HL-60/S4 (cell line): ENCODE measurements around the gene PRLH.

Experiments used
- in situ Hi-C: fragments of 300-500 bp; cut with MboI; formaldehyde crosslinking; loops from 2 replicates; pipeline ENCODE4 v1.14.3; 2022; ENCODE audit warnings: low sequenced_read_pairs

Gene PRLH

DNA sequence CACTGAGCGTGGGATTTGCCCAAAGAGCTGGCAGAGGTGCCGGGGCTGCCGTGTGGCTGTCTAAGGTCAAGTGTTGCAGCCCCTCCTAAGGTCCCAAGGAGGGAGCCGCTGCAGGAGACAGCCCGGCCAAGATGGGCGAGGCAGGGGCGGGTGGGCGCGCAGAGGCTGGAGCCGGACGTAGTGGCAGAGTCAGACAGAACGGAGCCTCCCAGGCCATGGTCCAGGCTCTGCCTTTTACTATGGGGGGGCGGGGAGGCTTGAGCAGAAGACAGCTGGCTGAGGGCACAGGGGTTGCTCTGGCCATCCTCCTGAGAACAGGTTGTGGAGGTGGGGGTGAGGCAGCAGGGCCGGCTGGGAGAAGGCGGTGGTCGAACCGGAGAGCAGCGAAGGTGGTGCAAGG lies 27.5 kb upstream of the PRLH start:
- in situ Hi-C loops = no loop called here

DNA sequence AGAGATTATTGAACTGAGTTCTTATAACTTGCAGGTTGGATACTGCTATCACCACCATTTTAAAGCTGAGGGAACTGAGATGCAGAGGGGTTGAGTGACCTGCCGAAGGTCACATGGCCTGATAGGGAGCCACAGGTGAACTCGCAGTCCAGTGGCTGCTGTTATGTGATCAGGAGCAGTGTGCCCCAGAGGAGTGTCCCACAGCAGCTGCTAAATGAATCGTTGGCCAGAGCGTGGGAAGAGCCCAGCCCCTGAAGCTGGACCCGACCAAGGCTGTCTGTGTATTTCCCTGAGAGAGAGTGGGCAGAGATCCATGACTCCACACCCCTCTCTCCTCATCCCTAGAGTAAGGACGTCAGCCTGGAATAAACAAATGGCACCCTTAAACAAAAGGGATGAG lies 26.7 kb upstream of the PRLH start:
- in situ Hi-C loops = no loop called here

DNA sequence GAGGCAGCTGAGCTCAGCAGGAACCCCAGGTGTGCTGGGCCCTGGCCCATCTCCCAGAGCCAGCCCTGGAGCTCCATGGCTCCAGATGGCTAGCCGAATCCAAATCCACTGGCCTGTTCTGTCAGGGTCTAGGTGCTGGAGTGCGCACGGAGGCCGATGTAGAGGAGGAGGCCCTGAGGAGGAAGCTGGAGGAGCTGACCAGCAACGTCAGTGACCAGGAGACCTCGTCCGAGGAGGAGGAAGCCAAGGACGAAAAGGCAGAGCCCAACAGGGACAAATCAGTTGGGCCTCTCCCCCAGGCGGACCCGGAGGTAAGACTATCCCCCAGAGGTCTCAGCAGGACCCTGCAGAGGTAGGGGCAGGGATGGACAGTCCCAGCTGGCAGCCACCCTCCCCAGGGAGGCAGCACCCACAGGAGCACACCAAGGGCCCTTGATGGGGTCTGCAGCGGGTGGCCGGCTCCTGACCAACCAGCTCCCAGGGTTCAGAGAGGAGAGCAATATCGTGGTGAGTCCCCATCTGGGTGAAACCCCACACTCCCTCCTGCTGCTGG lies 26.1 kb upstream of the PRLH start:
- in situ Hi-C loops = no loop called here

DNA sequence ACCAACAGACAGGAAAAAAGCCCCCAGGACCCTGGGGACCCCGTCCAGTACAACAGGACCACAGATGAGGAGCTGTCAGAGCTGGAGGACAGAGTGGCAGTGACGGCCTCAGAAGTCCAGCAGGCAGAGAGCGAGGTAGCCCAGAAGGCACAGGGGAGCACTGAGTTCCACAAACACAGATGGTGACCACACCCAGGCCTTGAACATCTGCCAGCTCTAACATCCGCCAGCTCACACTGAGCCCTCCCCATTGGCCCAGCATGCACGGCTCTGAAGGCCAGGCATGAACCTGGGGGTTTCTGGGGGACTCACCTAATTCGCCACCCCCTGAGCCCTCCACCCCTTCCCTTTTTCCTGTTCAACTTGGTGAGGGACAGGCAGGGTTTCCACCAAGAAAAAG lies 25.6 kb upstream of the PRLH start:
- in situ Hi-C loops = no loop called here

DNA sequence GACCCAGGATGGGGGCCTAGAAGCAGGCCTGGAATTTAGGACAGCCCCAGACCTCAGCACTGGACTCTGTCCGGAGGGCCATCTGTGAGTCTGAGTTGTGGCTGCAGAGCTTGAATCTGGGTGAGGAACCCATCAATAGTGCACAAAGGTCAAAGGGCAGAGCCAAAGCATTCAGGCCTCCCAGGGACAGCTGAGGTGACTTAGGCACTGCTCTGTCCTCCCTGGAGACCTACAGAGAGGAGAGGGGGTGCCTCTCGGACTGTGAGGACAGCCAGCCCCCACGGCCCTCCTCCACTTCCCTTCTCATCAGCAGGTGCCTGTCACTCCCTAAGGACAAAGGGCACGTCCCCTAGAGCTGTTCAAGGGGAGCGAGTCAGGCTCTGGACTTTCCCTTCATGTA lies 25.1 kb upstream of the PRLH start:
- in situ Hi-C loops = no loop called here

DNA sequence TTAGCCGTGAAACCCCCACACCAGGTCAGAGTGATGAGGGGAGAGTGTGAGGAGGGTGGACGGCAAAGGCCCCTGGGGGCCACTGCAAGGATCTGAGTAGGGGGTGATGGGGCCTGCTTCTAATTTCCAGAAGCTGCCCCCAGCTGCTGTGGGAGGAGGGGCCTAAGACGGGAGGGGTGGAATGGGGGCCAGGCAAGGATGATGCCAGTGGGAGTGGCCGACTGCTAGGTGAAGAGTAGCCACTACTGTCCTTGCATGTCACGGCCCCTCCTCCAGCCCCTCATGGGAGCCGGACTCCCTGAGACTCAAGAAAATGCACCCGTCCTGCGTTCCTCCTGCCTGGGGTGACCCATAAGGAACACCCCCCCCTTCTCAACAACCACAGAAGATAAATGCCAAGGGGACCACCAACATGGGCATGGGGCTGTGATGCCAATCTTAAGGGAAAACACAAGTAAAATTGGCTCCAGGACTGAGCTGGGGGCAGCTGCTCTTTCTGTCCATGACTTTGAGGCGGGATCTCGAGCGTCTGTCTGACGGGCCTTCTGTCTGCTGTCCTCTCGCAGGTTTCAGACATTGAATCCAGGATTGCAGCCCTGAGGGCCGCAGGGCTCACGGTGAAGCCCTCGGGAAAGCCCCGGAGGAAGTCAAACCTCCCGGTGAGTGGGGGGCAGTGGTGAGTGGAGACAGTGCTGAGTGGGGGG lies 24.2 kb upstream of the PRLH start:
- in situ Hi-C loops = no loop called here

DNA sequence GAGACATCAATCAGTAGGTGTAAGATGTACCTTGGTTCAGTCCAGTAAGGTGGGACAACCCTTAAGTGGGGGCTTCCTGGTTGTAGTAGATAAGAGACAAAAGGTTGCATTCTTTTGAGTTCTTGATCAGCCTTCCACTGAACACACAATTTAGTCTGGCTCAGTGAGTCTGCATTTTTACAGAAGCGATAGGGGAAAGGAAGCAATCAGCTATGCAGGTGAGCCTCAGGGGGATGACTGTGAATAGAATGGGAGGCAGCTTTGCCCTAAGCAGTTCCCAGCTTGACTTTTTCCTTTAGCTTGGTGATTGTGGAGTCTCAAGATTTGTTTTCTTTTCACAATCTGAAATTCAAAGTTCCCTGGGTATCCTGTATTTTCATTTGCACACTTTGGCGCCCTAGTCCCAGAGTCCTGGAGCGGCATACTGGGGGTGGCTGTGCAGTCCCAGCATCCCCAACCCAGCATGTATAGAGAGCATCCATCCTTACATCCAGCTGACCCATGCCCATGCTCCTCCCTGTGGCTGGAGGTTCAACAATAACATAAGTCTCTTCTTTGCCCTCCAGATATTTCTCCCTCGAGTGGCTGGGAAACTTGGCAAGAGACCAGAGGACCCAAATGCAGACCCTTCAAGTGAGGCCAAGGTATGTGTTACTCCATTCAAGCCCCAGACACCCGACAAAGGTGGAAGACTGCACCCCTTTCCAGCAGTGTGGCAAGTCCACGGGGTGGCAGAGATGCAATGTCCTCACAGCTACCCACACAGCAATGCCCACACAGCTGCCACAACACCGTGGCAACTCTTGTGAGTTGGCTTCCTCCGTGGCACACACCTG lies 20.1 kb upstream of the PRLH start:
- in situ Hi-C loops = no loop called here

DNA sequence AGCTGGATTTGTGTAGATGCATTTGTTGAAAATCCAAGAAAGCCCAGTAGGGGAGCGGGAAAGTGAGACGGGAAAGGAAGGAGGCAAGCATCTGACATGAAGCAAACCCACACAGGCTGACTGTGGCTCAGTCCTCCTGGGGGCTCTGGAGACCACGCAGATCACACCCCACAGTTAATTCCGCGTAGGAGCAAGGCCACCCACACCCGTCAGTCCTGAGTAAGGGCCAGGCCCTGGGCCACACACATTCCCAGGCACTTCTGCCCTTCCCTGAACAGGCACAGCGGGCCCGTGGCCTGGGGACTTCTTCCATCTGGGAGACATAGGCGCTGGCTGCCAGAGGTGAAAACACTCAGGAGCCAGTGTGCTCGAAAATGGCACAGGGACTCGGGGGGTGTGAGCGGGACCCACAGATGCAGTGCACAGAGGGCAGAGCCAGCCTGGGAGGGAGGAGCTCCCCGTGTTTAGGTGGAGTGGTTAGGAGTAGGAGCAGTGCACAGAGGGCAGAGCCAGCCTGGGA lies 19.4 kb upstream of the PRLH start:
- in situ Hi-C loops = no loop called here

DNA sequence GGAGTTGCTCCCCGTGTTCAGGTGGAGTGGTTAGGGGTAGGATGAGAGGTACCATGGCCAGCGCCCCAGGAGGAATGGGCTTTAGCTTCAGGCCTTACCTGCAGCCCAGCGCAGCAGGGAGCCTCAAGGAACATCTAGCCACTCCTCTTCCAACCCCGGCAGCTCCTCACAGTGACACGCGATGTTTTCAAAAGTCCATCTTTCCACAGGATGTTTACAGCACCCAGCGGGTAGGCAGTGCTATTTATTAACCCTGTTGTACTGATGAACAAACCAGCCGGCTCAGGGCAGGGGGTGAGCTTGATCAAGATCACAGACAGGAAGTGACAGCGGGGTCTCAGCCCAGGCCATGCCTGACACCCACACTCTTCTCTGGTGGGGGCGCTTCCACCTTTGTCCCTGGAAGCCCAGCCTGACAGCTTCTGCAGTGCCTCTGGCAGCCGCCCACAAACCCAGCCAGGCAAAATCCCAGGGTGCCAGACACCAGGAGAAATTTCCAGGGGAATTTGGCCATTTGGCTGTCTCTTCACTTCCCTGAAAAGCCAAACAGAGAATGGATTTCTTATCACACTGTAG lies 18.4 kb upstream of the PRLH start:
- in situ Hi-C loops = no loop called here

DNA sequence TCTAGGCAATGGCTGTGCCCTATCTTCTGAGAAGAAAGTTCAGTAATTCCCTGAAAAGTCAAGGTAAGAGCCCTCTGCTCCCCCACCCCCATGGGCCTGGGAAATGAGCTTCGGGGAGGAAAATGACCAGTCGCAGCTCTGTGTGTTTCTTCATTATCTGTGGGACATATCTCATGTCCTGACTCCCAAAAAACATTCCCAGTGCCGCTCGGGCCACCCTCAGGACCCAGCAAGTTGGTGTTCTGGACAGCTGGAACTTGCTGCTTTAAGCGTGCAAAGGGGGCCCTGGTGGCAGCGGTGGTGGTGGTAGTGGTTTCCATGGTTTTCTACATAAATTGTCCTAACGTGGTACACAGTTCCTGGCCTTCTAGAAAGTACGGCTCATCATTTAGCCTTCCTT lies 17.2 kb upstream of the PRLH start:
- in situ Hi-C loops = no loop called here

DNA sequence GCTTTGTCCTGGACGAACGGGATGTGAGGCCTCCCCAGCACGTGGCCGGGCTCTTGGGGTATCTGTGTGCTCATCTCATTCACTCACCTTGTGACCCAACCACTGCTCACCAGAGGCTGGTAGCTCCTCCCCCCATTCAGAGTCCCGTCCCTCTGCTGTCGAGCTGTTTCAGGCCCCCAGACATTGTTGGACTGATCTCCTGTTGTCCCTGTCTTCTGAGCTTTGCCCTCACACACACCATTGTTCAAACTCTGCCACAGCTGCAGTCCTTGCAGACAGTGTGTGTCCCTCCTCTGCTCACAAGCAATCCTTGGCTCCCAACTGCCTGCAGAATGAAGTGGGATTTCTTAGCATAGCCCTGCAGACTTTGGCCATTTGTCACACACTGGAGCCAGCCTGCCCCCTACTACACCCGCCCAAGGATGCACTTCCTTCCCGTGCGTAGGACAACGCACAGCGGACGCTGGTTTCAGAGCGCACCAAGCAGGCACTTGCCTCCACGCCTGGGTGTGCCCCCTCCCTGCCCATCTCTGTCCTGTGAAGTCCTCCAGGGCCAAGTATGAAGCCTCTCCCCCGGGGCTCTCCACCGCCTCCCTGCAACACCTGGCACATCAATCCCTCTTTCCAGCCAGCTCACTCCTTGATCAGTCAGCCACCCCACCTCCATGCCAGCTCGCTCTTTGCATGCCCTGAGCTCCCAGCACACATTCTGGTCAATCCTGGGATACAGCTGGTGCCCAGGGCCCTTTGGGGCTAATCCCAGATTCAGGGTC lies 16.5 kb upstream of the PRLH start:
- in situ Hi-C loops = no loop called here

DNA sequence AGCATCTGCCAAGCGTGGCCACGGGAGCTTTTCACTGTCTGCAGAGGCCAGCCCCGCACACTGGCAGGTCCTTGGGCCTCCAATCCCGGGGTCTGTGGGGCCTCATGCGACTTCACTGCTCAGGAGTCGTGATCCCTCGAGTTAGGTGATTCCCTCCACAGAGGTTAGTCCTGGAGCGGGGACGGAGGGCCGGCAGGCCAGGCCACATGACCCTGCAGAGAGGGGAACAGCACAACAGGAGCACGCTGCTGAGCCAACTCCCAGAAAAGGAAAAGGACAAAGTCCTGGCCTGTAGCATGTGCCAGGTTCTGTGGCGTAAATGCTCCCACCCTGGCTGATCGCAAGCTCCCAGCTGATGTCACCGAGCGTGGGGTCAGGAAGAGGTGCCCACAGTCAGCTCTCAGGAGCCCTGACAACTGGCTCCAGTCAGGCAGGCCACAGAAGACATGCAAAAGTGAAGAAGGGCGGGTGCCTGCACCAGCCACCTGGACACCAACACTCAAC lies 15.3 kb upstream of the PRLH start:
- in situ Hi-C loops = no loop called here

DNA sequence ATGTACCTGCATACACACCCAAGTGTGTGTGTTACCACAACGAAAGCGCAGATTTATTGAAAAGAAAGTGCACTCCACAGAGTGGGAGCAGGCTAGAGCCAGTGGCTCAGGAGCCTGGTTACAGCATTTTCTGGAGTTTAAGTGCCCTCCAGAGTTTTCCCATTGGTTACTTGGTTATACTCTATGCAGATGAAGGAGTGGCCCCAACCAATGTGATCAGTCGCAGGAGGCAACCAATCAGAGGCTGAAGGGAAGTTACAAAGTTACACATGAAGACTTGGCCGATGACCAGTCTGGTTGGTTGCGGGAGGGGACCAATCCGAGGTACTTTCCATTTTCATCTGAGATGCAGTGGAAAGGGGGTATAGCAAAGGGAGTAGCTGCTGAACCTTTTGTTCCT lies 13.5 kb upstream of the PRLH start:
- in situ Hi-C loops = no loop called here

DNA sequence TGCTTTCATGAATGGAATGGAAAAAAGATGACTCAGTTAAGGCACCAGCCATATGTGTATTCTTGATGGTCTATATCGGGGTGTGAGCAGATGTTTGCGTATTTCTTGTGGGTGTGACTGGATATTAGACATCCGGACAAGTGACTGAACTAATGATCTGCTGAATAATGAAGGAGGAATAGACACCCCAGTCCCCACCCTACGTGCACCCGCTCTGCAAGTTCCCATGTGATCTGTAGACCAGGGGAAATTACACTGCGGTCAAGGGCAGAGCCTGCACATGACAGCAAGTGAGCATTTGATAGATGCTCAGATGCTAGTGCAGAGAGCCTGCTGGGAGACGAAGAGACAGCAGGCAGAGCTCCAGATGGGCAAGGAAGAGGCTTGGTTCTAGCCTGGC lies 12.4 kb upstream of the PRLH start:
- in situ Hi-C loops = no loop called here

DNA sequence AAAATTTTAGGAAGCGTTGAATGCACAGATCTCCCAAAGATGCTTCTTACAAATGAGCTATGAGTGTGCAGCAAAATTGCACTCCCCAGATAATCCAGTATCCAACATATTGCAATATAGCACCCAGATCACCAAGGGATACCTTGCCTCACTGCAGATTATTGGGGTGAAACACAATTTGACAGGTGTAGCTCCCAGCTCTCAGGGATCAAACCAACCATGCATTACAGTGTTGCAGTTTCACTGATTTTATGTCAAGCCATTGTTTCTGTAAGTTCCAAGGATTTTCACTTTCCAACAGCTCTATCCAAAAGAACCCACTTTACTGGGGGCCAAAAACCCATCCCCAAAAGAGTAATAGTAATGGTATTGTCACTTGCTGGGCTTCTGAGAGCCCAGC lies 10.8 kb upstream of the PRLH start:
- in situ Hi-C loops = no loop called here

DNA sequence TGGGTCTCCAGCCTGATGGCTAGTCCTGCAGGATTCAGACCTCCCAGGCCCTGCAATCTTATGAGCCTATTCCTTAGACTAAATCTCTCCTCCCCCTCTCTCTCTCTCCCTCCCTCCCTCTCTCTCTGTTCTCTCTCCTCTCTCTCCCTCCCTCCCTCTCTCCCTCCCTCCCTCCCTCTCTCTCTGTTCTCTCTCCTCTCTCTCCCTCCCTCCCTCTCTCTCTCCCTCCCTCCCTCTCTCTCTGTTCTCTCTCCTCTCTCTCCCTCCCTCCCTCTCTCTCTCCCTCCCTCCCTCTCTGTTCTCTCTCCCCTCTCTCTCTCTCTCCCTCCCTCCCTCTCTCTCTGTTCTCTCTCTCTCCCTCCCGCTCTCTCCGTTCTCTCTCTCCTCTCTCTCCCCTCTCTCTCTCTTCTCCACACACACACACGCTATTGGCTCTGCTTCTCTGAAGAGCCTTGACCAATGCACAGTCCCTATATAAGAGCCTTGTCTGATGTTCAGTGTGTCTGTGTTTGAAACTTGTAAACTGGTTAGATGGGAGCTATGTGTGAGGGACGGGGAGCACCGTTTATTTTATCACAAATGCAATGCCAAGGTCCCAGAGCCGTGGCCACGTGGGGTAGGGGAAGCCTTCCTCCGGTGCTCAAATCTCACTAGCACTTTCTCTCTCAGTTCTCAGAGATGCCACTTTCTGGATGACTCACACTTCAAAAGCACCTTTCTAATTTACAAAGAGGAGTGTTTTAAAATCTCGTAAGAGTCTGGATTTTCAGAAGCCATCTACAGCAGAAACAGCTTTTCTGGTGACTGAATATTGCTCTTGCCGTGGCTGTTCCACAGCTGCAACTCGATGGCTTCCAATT lies 9.4 kb upstream of the PRLH start:
- in situ Hi-C loops = no loop called here

DNA sequence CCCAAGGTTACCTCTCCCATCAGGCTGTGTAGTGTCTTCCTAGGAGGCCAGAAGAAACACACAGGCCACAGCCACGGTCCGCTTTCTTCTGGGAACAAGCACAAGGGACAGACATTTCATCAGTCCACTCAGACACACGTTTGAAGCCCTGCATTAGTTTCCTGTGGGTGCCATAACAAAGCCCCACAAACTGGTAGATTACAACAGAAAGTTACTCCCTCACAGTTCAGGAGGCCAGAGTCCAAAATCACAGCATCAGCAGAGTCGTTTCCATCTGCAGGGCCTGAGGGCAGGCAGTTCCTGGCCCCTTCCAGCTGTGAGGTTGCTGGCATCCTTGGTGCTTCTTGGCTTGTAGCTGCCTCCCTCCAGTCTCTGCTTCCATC lies 8.8 kb upstream of the PRLH start:
- in situ Hi-C loops = no loop called here

DNA sequence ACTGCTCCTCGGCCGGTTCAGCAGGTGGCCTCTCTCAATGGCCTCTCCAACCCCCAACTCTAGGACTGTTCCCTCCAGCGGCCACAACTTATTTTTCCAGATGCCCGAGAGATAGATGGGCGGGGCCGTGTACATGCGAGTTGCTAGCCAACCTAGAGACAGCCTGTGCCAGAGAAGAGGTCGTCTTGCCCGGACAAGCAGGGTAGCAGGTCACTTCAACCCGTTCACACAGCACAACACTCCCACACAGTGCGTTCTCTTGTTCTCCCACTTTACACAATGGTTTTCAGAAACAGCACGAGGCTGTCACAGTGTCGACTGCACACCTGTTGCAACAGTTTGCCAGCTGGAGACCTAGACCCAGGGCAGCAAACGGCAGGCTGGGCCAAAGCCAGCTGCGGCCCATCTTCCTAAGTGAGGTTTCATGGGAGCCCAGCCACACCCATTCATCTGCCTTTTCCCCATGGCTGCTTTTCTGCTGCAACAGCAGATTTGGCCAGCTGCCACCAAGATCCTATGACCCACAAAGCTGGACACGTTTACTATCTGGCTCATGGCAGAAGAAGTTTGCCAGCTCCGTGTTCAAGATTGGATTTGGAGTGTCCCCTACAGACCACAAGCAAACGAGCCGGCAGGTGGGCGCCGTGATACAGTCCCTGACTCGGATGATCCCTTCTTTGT lies 7.3 kb upstream of the PRLH start:
- in situ Hi-C loops = no loop called here

DNA sequence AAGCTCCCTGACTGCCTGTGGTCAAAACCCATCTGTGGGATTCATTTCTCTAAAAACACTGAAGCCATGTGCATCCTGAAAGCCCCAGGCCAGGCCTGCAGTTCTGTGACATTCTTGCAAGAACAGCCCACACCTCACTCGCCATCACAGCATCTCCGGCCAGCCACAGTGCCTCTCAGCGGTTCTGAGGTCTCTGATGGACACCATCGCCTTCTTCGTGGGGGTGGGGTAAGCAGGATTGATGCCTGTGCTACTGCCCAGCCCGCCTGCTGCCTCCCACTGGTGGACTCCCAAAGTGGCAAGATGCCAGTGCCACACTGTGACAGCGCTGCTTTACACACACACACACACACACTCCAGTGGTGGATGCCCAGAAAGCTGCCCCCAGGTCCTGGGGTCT lies 5.2 kb upstream of the PRLH start:
- in situ Hi-C loops = no loop called here
